Fibroblast of villous mesenchyme (primary cell): ENCODE measurements around the gene ADPRHL1. TPM values are rescaled to one million over a fixed set of nuclear protein-coding genes. Genes with fewer than 3 reads are reported as not detected.

Source experiments
- DNase-seq: peaks from one replicate; pipeline ENCODE4 v3.0.0-alpha.2; 2010; ENCODE audit warnings: low read depth
- H3K4me3 ChIP-seq: 2 replicates; pipeline ENCODE4 v1.5.1; 2011; ENCODE audit warnings: low read depth, mild to moderate bottlenecking, low read length
- total RNA-seq: library from RNA; depleted of rRNA; stranded (reverse); fragments of >200 nt; gene quantifications from 2 replicates; pipeline ENCODE4 v1.2.3, GENCODE V29; 2012
- TF ChIP-seq, protein P1 (sequence below): IDR thresholded peaks from 2 replicates; pipeline ENCODE4 v1.5.1; 2012; ENCODE audit warnings: low read depth, mild to moderate bottlenecking, low read length; ENCODE audit not compliant: insufficient read depth

The ADPRHL1 gene
- total RNA-seq, 1 donor: 1.3 TPM

DNA sequence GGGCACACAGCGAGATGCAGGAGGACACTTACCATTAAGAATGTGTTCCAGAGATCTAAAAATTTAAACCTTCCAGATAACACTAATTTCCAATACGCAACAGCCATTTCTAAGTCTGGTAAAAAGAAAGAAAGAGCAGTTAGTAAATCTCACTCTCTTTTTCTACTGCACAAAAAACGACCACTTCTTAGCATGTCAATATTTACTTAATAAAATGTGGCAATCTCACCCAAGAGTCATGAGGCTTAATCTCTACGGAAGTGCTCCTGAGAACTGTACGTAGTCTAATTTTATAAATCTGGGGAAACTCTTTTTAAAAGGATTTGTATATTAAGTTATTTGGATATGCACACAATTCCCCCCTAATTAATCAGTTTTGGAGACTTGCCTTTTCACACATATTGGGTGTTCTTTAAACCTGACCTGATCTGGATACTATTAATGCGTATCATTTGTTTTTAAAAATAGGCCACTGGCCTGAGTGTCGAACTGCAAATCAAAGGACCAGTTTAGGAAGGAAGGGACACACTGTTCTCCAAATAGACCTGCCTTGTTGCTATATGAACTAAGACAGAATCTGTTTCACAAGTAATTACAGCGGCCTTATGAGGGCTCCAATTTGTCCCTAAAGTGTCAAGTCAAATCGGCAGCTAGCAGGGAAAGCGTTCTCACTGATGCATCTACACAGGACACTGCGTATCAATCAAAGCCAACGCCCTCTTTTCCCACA, 7.9 kb upstream of the ADPRHL1 start:
- TF ChIP-seq, protein P1, sequence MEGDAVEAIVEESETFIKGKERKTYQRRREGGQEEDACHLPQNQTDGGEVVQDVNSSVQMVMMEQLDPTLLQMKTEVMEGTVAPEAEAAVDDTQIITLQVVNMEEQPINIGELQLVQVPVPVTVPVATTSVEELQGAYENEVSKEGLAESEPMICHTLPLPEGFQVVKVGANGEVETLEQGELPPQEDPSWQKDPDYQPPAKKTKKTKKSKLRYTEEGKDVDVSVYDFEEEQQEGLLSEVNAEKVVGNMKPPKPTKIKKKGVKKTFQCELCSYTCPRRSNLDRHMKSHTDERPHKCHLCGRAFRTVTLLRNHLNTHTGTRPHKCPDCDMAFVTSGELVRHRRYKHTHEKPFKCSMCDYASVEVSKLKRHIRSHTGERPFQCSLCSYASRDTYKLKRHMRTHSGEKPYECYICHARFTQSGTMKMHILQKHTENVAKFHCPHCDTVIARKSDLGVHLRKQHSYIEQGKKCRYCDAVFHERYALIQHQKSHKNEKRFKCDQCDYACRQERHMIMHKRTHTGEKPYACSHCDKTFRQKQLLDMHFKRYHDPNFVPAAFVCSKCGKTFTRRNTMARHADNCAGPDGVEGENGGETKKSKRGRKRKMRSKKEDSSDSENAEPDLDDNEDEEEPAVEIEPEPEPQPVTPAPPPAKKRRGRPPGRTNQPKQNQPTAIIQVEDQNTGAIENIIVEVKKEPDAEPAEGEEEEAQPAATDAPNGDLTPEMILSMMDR: no peak
- DNase-seq: no peak
- no peak overlapping the region for H3K4me3 ChIP-seq

DNA sequence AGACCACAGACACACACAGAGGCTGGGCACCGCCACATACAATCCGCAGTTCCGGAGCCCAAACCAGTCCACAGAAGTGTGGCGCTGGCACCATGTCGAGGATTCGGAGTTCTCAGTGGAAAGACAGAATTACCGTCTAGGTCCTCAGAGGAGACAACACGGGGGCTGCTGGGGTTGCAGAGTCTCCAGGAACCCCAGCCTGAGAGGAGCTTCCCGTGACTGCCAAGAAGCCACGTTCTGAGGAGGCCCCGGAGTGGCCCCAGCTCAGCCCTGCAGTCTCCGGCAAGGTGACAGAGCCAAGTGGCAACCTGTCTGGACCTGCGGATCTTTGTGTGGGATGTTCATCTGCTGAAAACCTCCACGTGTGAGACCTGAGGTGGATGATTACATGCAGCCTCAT, 7.3 kb upstream of the ADPRHL1 start:
- H3K4me3 ChIP-seq: no peak overlapping the region
- TF ChIP-seq, protein P1: no peak
- no peak for DNase-seq

DNA sequence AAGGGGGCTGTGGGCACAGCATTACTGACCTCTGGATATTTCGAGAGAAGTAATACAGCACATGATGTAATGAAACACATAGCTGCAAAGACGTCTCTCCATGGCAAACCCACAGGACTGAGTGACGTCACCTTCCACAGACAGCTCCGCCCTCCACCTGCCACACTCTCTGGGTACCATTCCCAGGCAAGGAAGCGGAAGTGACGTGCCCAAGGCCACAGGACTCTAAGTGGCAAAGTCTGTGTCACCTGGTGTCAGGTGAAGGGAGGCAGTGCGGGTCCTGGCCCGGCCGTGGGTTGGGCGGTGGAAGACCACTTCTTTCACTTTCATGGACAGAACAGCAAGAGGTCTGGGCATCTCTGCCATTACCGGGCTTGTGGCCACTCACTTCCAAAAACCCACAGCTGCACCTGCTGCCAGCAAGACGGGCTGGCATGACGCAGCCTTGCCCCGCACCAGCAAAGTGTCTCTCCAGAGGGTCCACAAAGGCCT, 6.8 kb upstream of the ADPRHL1 start:
- no peak for DNase-seq
- TF ChIP-seq, protein P1: no peak
- H3K4me3 ChIP-seq: no peak overlapping the region

DNA sequence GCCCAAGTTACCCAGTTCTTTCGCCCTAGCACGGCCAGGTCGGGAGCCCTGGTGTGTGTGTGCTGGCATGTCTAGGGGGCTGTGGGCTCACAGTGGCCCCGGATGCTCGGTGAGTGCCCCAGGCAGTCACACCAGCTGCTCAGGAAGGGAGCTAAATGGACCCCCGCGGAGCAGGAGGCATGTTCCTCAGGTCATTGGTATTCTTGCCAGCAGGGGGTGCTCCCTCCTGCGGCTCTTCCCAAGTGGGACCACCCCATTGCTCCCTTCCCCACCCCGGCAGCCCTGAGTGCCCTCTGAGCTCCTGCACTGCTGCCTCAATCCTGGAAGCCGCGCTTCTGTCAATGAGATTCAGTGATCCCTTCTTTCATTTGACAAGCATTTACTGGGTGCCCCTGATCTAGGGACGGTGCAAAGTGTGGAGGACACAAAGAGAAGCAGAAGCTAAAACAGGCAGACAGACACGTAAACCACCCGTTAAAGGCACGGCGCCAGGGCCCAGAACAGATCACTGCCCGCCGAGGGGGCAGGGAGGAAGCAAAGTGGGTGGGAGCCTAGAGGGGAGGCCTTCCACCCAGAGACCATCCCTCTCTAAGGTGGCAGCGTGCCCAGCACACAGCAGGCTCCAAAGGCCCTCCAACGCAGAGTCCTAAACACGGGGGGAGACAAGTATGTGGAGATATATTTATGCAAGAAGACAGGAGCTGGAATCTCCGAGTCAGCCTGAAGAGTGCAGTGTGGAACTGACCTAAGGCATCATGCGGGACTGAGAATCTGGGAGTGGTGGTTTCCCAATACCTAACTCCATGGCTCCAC, 5.2 kb upstream of the ADPRHL1 start:
- no peak overlapping the region for H3K4me3 ChIP-seq
- TF ChIP-seq, protein P1: peak; percentile 60
- peak; percentile 8 for DNase-seq

DNA sequence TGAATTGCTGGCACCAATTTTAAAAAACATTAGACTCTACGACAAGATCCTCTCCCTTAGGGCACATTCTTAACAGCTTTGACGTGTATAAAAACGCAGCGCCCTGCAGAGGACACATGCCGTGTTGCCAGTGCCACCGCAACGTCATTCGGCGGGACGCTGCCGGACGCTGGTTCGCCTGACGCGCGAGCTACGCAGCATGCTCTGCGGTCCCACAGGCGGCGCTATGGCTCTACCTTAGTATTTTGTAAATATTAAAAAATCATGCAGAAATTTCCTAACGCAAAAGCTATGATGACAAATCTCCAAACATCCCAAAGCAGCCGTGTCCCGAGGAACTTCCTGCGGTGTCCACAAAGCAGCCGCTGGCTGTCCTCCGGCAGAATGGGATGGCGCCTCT, 4.2 kb upstream of the ADPRHL1 start:
- TF ChIP-seq, protein P1: peak; percentile 24
- no peak for DNase-seq
- no peak overlapping the region for H3K4me3 ChIP-seq

DNA sequence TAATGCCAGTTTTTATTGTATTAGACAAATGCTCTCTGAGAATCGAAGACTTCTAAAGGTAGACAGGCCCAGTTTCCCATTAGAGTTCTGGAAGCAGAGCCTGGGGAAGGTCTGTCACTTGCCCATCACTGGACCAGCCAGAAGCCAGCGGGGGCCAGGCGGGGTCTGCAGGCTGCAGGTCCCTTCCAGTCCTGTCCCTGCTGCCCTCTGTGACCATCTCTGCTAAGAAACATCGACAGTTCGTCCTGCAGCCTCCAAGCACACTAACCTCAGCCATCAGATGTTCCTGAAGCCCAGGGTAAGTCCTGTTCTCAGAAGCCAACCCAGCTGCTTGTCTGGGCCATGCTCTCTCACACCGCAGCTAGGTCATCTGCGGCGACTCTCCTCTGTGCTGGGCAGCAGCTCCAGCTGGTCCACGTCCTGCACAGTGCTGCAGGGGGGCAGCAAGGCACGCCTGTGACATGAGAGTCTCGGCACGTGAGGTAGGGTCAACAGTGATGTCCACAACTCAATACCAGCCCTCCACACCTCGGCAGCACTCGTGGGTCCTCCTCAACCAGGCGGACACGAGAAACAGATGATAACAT, 2.9 kb upstream of the ADPRHL1 start:
- no peak overlapping the region for H3K4me3 ChIP-seq
- DNase-seq: no peak
- TF ChIP-seq, protein P1: no peak
